GM12874 (cell line): ENCODE results near the gene NOX5.

Experiments
- TF ChIP-seq, protein P1 (sequence below): IDR thresholded peaks from 2 replicates; pipeline ENCODE4 v1.5.1; 2011; ENCODE audit warnings: low read depth, mild to moderate bottlenecking, control low read depth, low read length, moderate library complexity; ENCODE audit not compliant: insufficient read depth

The NOX5 gene

DNA sequence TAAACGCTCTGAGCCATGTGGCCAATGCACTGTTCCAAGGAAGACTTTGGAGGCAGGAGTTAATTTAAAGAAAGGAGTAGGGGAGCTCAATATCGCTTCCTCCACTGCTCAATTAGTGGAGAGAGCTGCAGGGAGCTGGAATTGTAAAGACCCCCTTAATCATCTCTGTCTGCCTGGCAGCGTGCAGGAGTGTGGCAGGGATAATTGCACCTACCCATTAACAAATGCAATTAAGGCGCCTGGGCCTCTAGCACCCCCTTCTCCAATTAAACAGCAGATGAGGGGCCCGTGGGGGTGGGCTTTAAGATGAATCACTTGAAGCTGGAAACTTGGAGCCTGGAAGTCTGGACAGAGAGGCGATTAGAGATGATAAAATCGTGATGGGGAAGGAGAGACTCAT lies 84.3 kb downstream of the NOX5 start:
- TF ChIP-seq, protein P1, sequence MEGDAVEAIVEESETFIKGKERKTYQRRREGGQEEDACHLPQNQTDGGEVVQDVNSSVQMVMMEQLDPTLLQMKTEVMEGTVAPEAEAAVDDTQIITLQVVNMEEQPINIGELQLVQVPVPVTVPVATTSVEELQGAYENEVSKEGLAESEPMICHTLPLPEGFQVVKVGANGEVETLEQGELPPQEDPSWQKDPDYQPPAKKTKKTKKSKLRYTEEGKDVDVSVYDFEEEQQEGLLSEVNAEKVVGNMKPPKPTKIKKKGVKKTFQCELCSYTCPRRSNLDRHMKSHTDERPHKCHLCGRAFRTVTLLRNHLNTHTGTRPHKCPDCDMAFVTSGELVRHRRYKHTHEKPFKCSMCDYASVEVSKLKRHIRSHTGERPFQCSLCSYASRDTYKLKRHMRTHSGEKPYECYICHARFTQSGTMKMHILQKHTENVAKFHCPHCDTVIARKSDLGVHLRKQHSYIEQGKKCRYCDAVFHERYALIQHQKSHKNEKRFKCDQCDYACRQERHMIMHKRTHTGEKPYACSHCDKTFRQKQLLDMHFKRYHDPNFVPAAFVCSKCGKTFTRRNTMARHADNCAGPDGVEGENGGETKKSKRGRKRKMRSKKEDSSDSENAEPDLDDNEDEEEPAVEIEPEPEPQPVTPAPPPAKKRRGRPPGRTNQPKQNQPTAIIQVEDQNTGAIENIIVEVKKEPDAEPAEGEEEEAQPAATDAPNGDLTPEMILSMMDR: no peak

DNA sequence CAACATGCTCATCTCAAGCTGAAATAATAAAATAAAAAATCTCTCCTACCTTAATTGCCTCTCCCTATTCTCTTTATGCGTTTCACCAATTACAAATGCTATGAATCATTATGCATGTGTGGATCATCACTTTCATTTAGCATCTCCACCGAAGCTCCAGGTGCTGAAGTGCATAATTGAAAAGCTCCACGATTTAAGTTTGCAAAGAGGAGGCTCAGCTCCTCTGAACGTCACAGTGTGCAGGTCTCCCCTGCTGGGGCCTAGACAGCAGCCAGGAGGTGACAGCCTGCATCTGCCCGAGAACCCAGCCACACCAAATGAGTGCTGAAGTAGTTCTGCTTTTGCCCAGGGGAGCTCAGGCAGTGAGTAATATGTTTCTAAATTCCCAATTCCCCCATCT lies 85.4 kb downstream of the NOX5 start:
- TF ChIP-seq, protein P1: no peak

DNA sequence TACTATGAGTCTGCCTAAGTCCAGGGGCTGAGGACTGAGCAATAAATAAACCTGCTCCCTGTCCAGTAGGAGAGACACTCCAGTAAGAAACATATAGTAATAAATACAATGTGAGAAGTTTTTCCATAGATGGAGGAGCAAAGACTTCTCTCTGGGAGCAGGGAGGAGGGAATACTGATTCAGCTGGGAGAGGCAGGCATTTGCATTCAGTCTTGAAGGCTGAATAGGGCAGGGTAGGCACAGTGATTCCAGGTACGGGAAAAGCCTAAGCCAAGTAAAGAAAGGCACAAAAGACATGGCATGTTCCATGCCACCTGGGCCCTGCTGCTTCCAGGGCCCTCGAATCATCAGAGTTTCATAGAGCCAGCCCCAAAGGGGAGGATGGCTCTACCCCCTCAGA lies 86.3 kb downstream of the NOX5 start:
- TF ChIP-seq, protein P1: no peak

DNA sequence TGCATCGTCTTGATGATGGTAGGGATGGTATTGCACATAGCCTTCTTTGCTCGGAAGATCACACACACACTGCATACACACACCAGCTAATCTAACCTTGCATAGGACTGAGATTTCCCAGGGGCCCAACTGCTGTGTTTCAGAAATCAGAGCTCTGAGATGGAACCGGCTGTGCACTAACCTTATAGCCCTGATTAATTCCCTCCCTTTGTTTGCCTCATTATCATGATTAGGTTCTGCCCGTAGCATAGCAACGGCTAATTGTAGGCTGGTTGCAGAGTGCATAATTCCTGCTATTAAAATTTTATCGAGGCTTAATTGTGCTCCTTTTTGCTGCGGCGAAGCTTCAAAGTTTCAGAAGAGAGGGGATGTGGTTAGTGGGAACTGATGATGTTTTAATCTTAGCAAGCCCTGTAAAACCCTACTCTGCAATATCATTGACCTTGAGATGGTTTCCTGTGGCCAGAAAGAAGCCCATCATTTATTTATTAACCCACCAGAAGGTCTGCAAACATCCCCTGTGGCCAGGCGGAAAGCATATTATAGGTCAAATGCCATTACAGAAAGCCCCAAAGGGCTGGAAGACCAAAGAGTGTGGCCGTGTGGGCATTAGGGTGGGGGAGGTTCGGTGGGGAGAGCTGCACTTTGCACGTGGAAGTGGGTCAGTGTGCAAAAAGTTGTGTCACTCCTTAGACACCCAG lies 89.7 kb downstream of the NOX5 start:
- TF ChIP-seq, protein P1: no peak

DNA sequence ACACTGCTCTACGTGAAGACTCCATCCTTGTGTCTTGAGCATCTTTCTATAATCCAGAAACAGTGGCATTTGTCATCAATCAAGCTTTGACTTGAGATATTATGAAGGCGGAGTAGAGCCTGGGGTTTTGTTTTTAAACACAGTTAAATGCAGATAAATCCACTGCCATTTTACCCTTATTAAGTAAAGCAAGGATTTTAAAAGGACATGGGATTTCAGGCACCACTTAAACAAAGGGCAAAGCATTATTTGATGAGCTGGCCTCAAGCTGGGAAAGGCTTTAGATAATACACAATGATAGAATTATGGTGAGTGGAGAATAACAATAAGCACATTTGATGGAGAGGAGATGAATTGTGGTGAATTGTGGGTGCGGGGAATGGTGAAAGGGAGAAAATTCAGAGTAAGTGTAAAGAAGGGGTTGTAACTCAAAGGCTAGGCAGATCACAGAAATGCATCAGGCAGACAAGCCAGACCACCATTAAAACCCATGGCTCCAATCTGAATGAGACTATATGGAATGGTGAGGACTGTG lies 91.0 kb downstream of the NOX5 start:
- TF ChIP-seq, protein P1: no peak

DNA sequence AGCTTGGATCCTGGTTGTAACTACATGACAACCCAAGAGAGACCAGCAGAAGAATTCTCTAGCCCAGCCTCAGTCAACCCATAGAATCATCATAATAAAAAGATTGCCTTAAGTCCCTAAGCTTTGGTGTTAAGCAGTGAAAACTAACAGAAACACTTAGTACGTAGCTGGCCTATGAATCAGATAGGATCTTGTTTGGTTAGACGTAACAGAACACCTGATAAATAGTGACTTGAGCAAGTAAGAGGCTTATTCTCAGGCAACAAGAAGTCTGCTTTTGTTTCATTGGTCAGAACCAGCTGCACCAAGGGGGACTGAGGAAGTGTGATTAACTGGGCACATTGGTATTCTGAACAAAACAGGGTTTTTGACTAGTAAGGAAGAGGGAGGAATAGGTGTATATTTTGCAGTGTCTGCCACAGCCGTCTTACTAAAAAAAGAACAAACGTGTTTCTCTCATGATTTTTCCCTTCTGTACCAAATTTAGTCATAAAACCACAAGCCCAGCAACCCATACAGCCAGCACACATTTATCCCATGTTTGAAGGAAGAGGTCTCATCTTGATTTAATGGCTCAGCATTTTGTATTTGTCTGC lies 92.6 kb downstream of the NOX5 start:
- TF ChIP-seq, protein P1: no peak
